GM12873 (cell line): Measurements from ENCODE around the gene MYCBP.

ENCODE experiments used
- TF ChIP-seq, protein P1 (sequence below): IDR thresholded peaks from 2 replicates; pipeline ENCODE4 v1.5.1; 2012; ENCODE audit warnings: low read depth, mild to moderate bottlenecking, moderate library complexity, low read length, control low read depth; ENCODE audit not compliant: insufficient read depth; ENCODE audit errors: missing control alignments

The MYCBP gene

DNA sequence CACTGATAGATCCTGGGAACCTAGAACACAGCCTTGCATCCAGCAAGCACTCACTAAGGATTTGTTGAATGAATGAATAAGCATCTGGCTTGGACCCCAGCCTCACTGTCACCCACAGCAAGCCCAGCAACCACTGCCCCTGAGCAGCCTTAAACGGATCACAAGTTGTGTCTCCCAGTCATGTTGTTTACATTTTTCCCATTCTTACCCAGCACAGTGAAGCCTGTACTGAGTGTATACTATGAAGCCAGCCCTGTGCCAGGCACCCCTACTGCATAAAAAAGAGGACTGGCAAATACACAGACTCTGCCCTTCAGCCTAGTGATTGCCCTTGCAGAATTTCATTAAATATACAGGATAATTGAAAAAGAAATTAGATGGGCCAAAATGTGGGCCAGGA, 43.8 kb downstream of the MYCBP start:
- TF ChIP-seq, protein P1, sequence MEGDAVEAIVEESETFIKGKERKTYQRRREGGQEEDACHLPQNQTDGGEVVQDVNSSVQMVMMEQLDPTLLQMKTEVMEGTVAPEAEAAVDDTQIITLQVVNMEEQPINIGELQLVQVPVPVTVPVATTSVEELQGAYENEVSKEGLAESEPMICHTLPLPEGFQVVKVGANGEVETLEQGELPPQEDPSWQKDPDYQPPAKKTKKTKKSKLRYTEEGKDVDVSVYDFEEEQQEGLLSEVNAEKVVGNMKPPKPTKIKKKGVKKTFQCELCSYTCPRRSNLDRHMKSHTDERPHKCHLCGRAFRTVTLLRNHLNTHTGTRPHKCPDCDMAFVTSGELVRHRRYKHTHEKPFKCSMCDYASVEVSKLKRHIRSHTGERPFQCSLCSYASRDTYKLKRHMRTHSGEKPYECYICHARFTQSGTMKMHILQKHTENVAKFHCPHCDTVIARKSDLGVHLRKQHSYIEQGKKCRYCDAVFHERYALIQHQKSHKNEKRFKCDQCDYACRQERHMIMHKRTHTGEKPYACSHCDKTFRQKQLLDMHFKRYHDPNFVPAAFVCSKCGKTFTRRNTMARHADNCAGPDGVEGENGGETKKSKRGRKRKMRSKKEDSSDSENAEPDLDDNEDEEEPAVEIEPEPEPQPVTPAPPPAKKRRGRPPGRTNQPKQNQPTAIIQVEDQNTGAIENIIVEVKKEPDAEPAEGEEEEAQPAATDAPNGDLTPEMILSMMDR, result no peak

DNA sequence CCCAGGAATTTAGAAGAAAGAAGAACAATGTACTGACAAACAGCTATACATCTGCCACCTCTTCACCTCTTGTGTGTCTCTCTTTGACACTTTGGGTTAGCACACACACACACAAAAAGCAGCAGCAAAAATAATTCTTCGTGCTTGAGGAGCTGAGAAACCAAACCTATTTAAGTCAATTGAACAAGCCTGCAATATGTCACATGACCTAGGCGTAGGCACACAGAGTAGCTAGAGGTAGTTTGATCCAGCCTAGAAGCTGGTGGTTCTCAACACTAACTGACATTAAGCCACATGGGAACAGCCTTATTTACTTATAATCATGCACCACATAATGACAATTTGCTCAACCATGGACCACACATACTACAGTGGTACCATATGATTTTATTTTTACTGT, 45.8 kb downstream of the MYCBP start:
- TF ChIP-seq, protein P1, result no peak

DNA sequence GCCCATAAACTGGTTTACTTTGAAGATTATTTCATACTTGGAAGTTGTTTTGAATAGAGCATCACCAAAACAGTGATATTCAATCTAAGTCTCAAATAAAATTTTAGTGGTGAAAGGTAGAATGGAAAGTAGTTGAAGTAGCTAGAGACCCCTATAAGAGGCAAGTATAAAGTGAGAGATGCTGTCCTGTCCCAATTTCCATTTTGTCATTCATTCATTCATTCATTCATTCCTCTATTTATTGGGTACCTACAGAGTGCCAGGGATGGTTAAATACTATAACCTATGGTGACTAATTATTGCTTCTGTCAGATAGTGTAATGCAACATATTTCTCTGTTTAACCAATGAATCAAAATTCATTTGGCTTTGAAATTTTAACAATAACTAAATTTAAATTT, 46.3 kb downstream of the MYCBP start:
- TF ChIP-seq, protein P1, result no peak

DNA sequence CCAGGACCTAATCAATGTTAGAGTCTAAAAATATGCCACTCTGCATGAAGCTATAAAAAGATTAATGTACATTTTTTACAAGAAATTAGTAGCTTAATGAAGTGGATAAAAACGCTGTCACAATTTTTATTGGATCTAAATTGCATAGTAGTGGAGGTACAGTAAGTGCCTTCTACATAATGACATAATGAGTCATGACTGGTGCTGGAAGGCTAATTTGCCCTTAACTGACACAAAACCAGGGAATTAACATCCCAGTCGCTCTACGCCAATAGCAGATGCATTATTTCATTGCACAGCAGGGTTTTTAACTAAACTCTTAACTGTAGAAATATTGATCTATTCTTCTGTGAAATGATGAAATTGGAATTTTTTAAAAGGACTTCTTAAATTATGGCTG, 46.9 kb downstream of the MYCBP start:
- TF ChIP-seq, protein P1, result no peak

DNA sequence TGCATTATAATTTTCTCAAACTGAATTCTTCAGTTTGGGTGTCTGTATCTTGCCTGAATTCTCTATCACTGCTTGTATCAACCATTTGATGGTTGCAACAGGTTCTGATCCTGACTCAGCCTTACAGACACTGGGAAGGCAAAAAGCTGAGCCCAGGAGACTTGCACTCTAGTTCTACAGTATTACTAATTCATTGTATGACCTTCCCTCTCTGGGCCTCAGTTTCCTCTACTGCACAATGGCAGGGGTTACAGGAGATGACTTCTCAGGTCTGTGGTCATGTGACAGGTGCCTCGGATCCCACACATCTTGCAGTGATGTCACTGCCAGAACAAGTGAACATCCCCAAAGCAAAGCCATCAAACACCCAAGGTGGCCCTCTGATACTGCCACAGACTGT, 52.3 kb downstream of the MYCBP start:
- TF ChIP-seq, protein P1, result no peak

DNA sequence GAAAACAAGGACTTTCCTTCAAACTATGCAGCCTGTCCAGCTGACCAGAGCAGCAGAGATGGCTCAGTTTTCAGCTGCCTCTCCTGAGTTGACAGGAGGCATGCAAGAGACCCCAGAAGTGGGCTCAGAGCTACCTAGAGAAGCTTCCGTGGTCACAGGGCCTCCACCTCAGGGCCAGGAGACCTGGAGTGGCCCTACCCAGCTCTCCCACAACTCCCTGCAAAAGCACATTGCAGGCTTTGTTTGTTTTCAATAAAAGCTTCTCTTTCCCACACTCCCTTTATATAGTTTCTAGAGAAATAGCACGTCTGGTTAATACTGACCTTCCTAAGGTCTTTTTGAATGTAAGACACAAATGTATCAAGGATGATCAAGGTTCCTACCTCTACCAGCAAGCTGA, 53.6 kb downstream of the MYCBP start:
- TF ChIP-seq, protein P1, result no peak

DNA sequence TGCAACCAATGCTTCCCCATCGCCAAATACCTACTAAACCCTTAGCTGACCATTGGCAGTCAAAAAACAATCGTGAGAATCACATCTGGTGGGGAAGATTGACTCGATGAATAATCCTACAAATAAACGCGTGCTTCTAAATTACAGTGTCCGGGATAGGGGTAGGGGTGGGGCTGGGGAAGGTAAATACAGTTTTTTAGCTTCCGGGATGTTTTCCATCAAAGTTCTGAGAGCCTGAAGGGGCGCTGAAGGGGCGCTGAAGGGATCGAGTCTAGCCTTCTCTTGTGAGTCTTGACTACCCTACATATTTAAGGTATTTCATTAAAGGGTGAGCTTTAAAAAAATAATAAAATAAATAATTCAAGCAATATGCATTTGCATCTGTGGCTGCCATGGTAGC, 54.1 kb downstream of the MYCBP start:
- TF ChIP-seq, protein P1, result no peak
